Gastrocnemius medialis (tissue), 4 donors: ENCODE measurements around the gene PSMG4.

Experiments used
- CTCF ChIP-seq, 5 experiments: fragments of 450-650 bp in 3 of 5; fragments of 200-600 bp in 2 of 5; sonication (generic) in 2 of 5; IDR thresholded peaks in 4 of 5; conservative IDR thresholded peaks in 1 of 5; 1 replicate in 4 of 5; 2 replicates in 1 of 5; pipeline ENCODE4 v1.5.1; 2016 to 2019; ENCODE audit warnings: antibody characterized with exemption in 5 of 5, mild to moderate bottlenecking in 3 of 5, moderate library complexity in 3 of 5
- POLR2A ChIP-seq, 2 donors: fragments of 450-650 bp; IDR thresholded peaks; one replicate each; pipeline ENCODE4 v1.6.1; 2017; ENCODE audit warnings: antibody characterized with exemption in 2 of 2, mild to moderate bottlenecking in 2 of 2, moderate library complexity in 2 of 2

GRCh38 chr6:3290149-3290930 is 31.6 kb downstream of the PSMG4 start:
- TF ChIP-seq CTCF (IDR thresholded peaks at IDR 0.05 in 4 of 5, conservative IDR thresholded peaks at IDR 0.05 in 1 of 5), result no peak
- no peak for TF ChIP-seq POLR2A (IDR thresholded peaks at IDR 0.05)
